Upper lobe of left lung (tissue), 4 donors: ENCODE data around the gene BRPF1.

ENCODE experiments used
- EP300 ChIP-seq, 4 donors: sonication (generic); formaldehyde crosslinking; IDR thresholded peaks; one replicate each; pipeline ENCODE4 v1.5.1; 2017; ENCODE audit warnings: antibody characterized with exemption in 4 of 4, control low read depth in 2 of 4
- POLR2A ChIP-seq, 4 donors: fragments of 450-650 bp; IDR thresholded peaks; one replicate each; pipeline ENCODE4 v1.5.1; 2016 to 2017; ENCODE audit warnings: antibody characterized with exemption in 4 of 4, mild to moderate bottlenecking in 2 of 4
- POLR2AphosphoS5 ChIP-seq, 2 donors: sonication (generic); formaldehyde crosslinking; IDR thresholded peaks; one replicate each; pipeline ENCODE4 v1.5.1; 2017; ENCODE audit warnings: antibody characterized with exemption in 2 of 2
- TF ChIP-seq, protein P1 (sequence below), 6 experiments: fragments of 450-650 bp in 4 of 6; fragments of 200-600 bp in 2 of 6; sonication (generic) in 2 of 6; IDR thresholded peaks; one replicate each; pipeline ENCODE4 v1.5.1; 2016 to 2019; ENCODE audit warnings: antibody characterized with exemption in 6 of 6

GRCh38 chr3:9739181-9739580, 7.6 kb downstream of the BRPF1 start:
- TF ChIP-seq EP300 (IDR thresholded peaks at IDR 0.05) = no peak
- TF ChIP-seq, protein P1, sequence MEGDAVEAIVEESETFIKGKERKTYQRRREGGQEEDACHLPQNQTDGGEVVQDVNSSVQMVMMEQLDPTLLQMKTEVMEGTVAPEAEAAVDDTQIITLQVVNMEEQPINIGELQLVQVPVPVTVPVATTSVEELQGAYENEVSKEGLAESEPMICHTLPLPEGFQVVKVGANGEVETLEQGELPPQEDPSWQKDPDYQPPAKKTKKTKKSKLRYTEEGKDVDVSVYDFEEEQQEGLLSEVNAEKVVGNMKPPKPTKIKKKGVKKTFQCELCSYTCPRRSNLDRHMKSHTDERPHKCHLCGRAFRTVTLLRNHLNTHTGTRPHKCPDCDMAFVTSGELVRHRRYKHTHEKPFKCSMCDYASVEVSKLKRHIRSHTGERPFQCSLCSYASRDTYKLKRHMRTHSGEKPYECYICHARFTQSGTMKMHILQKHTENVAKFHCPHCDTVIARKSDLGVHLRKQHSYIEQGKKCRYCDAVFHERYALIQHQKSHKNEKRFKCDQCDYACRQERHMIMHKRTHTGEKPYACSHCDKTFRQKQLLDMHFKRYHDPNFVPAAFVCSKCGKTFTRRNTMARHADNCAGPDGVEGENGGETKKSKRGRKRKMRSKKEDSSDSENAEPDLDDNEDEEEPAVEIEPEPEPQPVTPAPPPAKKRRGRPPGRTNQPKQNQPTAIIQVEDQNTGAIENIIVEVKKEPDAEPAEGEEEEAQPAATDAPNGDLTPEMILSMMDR (IDR thresholded peaks at IDR 0.05) = no peak
- no peak for TF ChIP-seq POLR2A (IDR thresholded peaks at IDR 0.05)
- TF ChIP-seq POLR2AphosphoS5 (IDR thresholded peaks at IDR 0.05) = no peak
